Stimulated activated CD4-positive, alpha-beta T cell treated with anti-CD3 and anti-CD28 coated beads, Interleukin-1b, Interleukin-23, amount 100 ng/mL, for 48 hours (primary cell): ENCODE results near the gene HEBP1.
A peak's percentile ranks its signal among the peaks of the same experiment; 100 is the strongest.

Experiments used
- DNase-seq: peaks from one replicate; pipeline ENCODE4 v3.0.0-alpha.2; 2020

The HEBP1 gene

DNA sequence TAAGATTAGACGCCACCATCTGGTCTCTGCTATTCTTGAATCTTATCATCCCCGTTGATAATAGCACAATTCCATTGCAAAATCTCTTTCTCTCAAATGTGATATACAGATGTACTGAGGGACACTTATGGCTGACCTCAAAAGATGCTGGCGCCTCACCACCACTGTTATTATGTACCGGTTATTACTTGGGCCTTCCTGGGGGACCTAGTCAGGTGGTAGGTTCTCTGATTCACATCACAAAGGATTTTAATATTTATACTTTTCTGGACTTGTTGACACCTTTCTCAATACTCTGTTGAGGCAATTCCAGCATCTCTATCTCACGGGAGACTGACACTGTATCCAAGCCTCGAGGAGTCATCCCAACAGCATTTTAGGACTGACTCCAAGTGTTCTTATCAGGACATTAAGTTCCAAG, 22.8 kb upstream of the HEBP1 start:
- DNase-seq, result no peak

DNA sequence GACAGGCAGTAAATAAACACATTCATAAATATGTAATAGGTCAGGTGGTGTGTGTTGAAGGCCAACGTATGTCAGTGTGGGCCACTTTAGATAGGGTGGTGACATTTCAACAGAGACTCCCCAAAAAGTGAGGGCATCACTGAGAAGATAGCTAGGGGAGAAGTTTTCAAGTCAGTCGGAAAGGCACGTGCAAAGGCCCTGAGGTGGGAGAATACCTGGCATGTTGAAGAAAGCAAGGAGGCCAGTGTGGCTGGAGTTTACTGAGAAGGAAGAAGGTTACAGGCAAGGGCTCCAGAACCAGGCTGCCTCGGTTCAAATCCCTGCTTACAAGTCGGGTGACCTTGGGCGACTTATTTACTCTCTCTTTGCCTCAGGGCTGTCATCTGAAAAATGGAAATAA, 11.0 kb upstream of the HEBP1 start:
- no peak for DNase-seq

DNA sequence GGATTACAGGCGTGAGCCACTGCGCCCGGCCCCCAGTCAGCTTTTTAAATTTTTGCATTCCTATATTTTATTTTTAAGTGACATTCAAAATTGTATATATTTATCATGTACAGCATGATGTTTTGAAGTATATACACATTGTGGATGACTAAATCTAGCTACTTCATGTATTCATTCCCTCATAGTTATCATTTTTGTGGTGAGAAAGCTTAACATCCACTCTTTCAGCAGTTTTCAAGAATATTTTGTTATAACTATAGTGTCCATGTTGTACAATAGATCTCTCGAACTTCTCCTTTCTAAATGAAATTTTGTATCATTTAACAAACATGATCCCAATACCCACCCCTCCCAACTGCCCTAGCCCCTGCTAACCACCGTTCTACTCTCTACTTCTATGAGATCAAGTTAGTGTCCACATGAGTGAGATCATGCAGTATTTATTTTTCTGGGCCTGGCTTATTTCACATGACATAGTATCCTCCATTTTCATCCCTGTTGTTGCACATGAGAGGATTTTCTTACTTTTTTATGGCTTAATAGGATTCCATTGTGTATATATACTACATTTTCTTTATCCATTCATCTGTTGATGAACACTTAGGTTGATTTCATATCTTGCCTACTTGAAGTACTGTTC, 8.8 kb upstream of the HEBP1 start:
- no peak for DNase-seq

DNA sequence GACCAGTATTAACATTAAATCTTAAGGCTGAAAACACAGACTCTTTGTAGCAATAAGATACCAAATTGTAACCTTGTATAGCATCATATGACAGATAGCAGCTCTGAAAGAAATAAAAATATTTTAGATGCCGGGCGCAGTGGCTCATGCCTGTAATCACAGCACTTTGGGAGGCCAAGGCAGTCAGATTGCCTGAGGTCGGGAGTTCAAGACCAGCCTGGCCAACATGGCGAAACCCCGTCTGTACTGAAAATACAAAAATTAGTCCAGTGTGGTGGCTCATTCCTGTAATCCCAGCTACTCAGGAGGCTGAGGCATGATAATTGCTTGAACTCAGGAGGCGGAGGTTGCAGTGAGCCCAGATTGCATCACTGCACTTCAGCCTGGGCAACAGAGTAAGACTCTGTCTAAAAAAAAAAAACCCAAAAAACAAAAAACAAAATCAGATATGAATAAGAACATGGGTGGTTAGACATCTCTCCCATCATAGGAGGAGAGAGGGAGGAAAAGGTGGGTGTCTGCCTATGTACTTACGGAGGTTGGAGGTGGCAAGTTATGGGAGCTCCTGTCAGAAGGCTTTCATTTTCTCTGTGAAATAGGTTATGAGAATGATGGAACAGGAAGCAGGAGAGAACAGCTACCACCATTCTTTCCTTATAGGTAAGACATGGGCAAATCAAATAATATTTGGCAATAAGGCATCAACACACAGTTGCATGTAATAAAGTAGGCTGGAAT, 7.6 kb upstream of the HEBP1 start:
- DNase-seq, result no peak

- no peak for DNase-seq
Observed at GRCh38 chr12:13005649-13006048, 5.6 kb upstream of the HEBP1 start.

GRCh38 chr12:13004986-13005385, 4.9 kb upstream of the HEBP1 start:
- no peak for DNase-seq

- no peak for DNase-seq
Observed at GRCh38 chr12:13004361-13004760, 4.3 kb upstream of the HEBP1 start.

DNA sequence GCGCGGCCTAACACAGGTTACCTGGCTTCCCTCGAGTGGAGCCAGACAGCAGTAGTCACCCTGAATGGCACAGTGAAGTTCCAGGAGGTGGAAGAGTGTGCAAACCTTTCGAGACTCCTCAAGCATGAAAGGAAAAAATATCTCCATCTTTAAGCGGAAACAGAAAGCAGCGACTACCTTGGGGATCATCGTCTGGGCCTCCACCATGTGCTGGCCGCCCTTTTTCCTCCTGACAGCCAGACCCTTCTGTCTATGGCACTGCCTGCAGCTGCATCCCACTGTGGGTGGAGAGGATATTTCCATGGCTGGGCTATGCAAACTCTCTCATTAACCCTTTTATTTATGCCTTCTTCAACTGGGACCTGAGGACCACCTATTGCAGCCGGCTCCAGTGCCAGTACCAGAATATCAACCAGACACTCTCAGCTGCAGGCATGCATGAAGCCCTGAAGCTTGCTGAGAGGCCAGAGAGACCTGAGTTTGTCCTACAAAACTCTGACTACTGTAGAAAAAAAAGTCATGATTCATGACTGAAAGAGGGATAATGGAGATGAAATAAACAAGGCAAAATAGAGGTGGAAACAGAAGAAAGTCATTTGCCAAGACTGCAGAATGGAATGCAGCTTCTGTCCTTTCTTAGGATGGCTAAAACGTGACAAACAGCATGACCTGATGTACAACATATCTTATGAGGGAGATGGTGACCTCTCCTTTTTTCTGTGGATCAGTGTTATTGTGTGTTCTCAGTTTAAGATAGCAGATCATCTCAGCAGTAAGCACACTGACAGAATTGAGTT, 2.4 kb upstream of the HEBP1 start:
- no peak for DNase-seq

- DNase-seq, result no peak
Observed at GRCh38 chr12:13001775-13002040, 1.6 kb upstream of the HEBP1 start.

GRCh38 chr12:13000925-13001774, 1.1 kb upstream of the HEBP1 start:
- peak; percentile 19 for DNase-seq

DNA sequence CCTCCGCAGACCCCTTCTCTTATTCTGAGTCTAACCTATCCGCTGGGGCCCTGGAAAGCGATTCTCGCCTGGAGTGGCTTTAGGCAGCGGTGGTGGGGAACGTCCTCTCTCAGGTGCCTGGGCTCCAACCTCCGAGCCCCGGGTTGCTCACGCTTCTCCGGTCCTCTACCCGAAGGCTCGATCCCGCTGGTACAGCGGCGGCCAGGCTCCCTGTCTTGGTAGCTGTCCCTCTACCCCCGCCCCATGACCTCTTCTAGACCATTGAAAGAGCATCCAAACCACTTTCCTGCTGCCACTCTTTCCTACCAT, 505 bp upstream of the HEBP1 start:
- peak; percentile 16 for DNase-seq

DNA sequence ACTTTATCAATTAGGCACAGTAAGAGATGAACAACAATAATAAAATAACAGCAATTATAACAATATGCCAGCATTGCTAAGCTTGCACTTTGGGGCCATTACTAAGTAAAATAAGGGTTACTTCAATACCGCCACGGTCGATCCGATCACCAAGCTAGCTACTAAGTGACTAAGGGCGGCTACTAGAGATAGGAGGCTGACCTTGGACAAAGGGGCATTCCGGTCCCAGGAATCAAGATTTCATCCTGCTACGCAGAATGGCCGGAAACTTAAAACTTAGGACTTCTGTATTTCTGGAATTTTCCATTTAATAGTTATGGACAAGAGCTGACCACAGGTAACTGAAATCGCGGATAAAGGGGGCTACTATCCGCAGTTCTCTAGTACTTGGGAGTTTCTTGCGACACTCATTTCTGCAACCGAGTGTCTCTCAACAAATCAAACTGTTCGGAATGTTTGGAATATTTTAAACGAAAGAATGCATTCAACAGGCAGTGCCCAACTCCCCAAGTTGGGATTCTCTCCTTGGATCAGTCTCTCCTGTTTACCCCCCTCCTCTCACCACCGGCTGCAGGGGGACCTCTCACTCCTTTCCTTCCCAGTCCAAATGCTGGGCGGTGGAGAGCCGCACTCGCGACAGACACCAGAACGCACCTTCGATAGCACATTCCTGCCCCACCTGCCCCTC, 650 bp downstream of the HEBP1 start:
- DNase-seq, result no peak

DNA sequence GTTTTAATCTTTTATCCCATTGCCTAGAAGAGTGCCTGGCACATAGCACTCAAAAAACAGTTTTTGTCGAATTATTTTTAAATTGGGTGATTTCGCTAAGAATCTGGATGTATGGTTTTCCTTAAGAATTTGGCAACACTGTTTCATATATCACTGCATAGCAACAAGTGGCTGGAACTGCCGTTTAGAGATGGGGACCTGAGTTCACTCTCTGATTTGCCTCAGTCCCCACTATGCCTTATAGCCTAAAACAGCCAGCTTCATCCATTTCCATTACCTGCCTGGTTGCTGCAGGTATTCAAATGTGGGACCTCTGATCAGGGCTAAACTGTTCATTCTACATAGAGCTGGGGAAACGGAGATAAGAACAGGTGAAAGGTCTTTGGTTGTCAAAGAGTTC, 1.8 kb downstream of the HEBP1 start:
- DNase-seq, result no peak

DNA sequence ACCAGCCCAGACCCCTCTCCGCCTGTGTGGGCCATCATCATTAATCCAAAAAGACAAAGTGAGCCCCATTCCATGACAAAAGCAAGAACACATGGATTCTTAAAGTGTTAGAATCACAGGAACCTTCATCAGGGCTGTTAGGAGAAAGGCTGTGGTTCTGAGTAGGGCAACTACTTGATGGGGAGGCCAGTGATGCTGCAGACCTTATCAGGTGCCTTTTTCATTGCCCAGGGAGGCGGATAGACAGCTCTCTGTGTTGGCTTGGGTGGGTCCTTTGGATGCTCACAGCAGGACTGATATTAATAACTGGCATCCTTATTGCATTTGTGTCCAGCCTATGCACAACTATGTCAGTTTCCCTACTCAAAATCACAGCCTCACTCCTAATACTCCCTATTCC, 2.3 kb downstream of the HEBP1 start:
- no peak for DNase-seq

DNA sequence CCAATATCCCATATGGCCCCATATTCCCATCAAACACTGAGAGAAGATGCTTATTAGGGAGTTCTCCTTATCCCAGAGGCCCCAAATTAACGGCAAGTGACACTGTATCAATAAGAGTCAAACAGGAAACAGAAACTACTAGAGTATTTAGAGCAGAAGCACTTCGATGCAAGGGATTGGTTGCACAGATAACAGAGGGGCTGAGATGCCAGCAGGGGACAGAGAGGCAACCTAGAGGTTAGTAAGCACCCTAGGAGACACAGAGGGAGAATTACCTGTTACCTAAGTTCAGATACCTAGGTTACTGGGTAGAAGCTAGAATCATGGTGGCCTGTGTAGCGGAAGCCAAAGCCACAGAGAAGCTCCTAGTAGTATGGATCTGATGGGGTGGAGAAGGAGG, 2.9 kb downstream of the HEBP1 start:
- no peak for DNase-seq

DNA sequence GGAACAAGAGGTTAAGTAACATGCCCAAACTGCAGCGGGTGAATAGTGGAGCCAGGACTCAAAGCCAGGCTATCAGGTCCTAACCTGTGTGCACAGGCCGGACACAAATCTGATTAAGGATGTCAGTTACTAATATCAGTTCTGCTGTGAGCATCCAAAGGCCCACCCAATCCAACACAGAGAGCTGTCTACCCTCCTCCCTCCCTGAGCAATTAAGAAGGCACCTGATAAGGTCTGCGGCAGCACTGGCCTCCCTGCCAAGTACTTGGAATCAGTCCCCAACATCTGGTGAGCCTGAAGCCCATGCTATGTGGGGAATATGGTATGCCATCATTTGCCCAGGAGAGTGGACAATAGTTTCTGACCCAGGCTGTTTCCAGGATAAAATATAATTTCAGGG, 3.9 kb downstream of the HEBP1 start:
- DNase-seq, result no peak

DNA sequence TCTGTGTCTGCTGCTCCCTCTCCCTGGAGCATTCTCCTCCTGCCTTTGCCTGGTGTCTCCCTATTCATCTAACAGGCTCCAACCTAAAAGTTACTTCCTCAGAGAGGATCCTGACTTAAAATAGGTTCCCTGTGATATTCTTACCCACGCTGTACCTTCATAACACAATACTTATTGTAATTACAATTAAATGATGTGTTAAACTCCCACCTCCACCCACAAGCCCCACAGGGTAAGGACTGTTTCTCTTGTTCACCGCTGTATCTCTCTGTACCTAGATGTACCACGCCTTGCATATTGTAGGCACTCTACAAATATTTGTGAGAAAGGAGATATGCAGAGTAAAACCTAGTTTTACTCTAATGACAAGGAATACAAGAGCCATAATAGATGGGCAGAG, 5.0 kb downstream of the HEBP1 start:
- DNase-seq, result no peak

DNA sequence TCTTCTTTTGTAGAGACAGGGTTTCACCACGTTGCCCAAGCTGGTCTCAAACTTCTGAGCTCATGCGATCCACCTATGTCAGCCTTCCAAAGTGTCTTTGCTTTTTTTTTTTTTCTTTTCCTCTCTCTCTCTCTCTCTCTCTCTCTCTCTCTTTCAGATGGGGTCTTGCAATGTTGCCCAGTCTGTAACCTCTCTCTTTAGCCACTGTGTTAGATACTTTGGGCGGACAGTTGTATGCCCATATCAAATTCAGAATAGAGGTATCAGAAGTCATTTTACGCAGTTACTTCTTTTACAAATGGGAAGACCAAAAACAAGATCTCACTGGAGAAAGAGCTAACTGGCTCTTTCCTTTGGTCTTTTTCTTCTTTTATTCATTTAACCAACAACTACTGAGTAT, 6.7 kb downstream of the HEBP1 start:
- no peak for DNase-seq

GRCh38 chr12:12992418-12993130, 7.5 kb downstream of the HEBP1 start:
- no peak for DNase-seq

GRCh38 chr12:12990700-12991468, 9.2 kb downstream of the HEBP1 start:
- no peak for DNase-seq

DNA sequence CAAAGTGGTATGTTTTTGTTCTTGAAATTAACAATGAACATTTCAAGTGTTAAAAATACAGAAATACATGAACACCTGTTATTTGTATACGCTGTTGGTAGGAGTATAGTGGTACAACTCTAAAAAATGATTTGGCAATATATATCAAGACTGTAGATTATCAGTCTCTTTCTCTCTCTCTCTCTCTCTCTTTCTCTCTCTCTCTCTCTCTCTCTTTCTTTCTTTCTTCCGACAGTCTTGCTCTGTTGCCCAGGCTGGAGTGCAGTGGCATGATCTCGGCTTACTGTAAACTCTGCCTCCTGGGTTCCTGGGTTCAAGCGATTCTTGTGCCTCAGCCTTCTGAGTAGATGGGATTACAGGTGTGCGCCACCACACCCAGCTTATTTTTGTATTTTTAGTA, 12.6 kb downstream of the HEBP1 start:
- no peak for DNase-seq
